Spleen (tissue), 7 donors: ENCODE results near the gene OR9A4.

Experiments used
- POLR2AphosphoS5 ChIP-seq, 3 donors: sonication (generic); formaldehyde crosslinking; IDR thresholded peaks; one replicate each; pipeline ENCODE4 v1.5.1; 2017; ENCODE audit warnings: antibody characterized with exemption in 3 of 3
- TF ChIP-seq, protein P1 (sequence below), 11 experiments: fragments of 200-600 bp in 7 of 11; fragments of 450-650 bp in 4 of 11; sonication (generic) in 4 of 11; IDR thresholded peaks in 8 of 11; conservative IDR thresholded peaks in 3 of 11; 1 replicate in 7 of 11; 2 replicates in 4 of 11; pipeline versions ENCODE4 v1.4.0 to v1.8.0; 2016 to 2021; ENCODE audit warnings: antibody characterized with exemption in 11 of 11, inconsistent platforms in 4 of 11, mild to moderate bottlenecking in 1 of 11
- donor health status: DM: no; HTN: no; CAD: no; lungs with moderate emphysema.
- donor health status: DM: no; HTN: no; CAD: no.
- donor health status: DM: no; HTN: no; CAD: no.

DNA sequence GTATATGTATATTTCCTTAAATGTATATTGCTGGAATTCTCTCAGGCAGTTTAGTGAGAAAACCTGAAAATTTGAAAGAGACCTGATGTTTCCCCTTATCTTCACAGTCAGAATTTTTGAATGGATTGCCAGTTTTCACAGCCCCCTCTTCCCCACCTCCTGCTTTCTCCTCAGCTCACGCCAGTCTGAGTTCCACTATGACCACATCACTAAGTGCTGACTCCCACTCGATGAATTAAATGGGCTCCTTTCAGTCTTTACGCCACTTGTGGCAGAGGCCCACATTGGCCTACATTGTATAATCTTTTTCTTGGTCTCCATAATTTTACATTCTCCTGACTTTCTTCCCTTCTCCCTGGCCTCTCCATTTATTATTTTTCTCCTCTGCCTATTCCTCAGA, 33.7 kb downstream of the OR9A4 start:
- no peak for TF ChIP-seq POLR2AphosphoS5 (IDR thresholded peaks at IDR 0.05)
- TF ChIP-seq, protein P1, sequence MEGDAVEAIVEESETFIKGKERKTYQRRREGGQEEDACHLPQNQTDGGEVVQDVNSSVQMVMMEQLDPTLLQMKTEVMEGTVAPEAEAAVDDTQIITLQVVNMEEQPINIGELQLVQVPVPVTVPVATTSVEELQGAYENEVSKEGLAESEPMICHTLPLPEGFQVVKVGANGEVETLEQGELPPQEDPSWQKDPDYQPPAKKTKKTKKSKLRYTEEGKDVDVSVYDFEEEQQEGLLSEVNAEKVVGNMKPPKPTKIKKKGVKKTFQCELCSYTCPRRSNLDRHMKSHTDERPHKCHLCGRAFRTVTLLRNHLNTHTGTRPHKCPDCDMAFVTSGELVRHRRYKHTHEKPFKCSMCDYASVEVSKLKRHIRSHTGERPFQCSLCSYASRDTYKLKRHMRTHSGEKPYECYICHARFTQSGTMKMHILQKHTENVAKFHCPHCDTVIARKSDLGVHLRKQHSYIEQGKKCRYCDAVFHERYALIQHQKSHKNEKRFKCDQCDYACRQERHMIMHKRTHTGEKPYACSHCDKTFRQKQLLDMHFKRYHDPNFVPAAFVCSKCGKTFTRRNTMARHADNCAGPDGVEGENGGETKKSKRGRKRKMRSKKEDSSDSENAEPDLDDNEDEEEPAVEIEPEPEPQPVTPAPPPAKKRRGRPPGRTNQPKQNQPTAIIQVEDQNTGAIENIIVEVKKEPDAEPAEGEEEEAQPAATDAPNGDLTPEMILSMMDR (IDR thresholded peaks at IDR 0.05 in 8 of 11, conservative IDR thresholded peaks at IDR 0.05 in 3 of 11), result no peak
